ENCODE measurements around the gene UPF2. TPM values are rescaled to one million over a fixed set of nuclear protein-coding genes. Genes with fewer than 3 reads are reported as not detected.

The UPF2 gene
- total RNA-seq, 1 donor from 2014 or later, result 26.4 TPM

- Mint-ChIP-seq H3K9me3 (no peaks in the 10 kb centered on the region), H3K36me3 (no peaks in the 10 kb centered on the region), H3K27me3 (ENCODE audit: low read depth) (peaks cover 5% of the 10 kb centered on the region), H3K27ac (no peak overlapping the region), H3K4me1 (no peaks in the 10 kb centered on the region), H3K4me3 (no peak overlapping the region)
- TF ChIP-seq CTCF (IDR thresholded peaks at IDR 0.05; ENCODE audit: unreplicated experiment), result no peak
- DNase-seq (ENCODE audit: low spot score in 2 of 2, unreplicated experiment in 2 of 2), result no peak
Observed at GRCh38 chr10:12050528-12050927, 7.9 kb upstream of the UPF2 start.

GRCh38 chr10:12048547-12048946 is 5.9 kb upstream of the UPF2 start:
- H3K27me3 Mint-ChIP-seq (ENCODE audit: low read depth), result peaks cover 5% of the 10 kb centered on the region
- no peak for TF ChIP-seq CTCF (IDR thresholded peaks at IDR 0.05; ENCODE audit: unreplicated experiment)
- H3K36me3 Mint-ChIP-seq, result no peaks in the 10 kb centered on the region
- DNase-seq (ENCODE audit: low spot score in 2 of 2, unreplicated experiment in 2 of 2), result no peak
- no peak overlapping the region for H3K4me3 Mint-ChIP-seq
- no peaks in the 10 kb centered on the region for H3K4me1 Mint-ChIP-seq
- no peaks in the 10 kb centered on the region for H3K9me3 Mint-ChIP-seq
- H3K27ac Mint-ChIP-seq, result no peak overlapping the region

GRCh38 chr10:12045596-12045995 is 3.0 kb upstream of the UPF2 start:
- no peak overlapping the region for H3K27ac Mint-ChIP-seq
- no peak for TF ChIP-seq CTCF (IDR thresholded peaks at IDR 0.05; ENCODE audit: unreplicated experiment)
- no peak overlapping the region for H3K4me3 Mint-ChIP-seq
- no peaks in the 10 kb centered on the region for H3K36me3 Mint-ChIP-seq
- peaks cover 16% of the 10 kb centered on the region for H3K4me1 Mint-ChIP-seq
- no peak for DNase-seq (ENCODE audit: low spot score in 2 of 2, unreplicated experiment in 2 of 2)
- peaks cover 4% of the 10 kb centered on the region for H3K9me3 Mint-ChIP-seq
- peaks cover 5% of the 10 kb centered on the region for H3K27me3 Mint-ChIP-seq (ENCODE audit: low read depth)

- H3K27ac Mint-ChIP-seq, result peak overlapping the region; percentile 94
- peaks cover 2% of the 10 kb centered on the region for H3K27me3 Mint-ChIP-seq (ENCODE audit: low read depth)
- H3K4me3 Mint-ChIP-seq, result peak overlapping the region; percentile 87
- DNase-seq (ENCODE audit: low spot score in 2 of 2, unreplicated experiment in 2 of 2), result peak; percentile 33 to 70
- no peak for TF ChIP-seq CTCF (IDR thresholded peaks at IDR 0.05; ENCODE audit: unreplicated experiment)
- H3K4me1 Mint-ChIP-seq, result peaks cover 20% of the 10 kb centered on the region
- no peaks in the 10 kb centered on the region for H3K36me3 Mint-ChIP-seq
- H3K9me3 Mint-ChIP-seq, result peaks cover 4% of the 10 kb centered on the region
Observed at GRCh38 chr10:12042409-12042796, 206 bp downstream of the UPF2 start.

- TF ChIP-seq CTCF (IDR thresholded peaks at IDR 0.05; ENCODE audit: unreplicated experiment), result no peak
- Mint-ChIP-seq H3K4me1 (peaks cover 20% of the 10 kb centered on the region), H3K27me3 (ENCODE audit: low read depth) (peaks cover 2% of the 10 kb centered on the region), H3K4me3 (peak overlapping the region; percentile 87), H3K36me3 (no peaks in the 10 kb centered on the region), H3K9me3 (peaks cover 4% of the 10 kb centered on the region), H3K27ac (peak overlapping the region; percentile 94)
- DNase-seq (ENCODE audit: low spot score in 2 of 2, unreplicated experiment in 2 of 2), result no peak
Observed at GRCh38 chr10:12041766-12042408, 722 bp downstream of the UPF2 start.

Measured in mesothelial cell of epicardium (in vitro differentiated cells).